HG02571 (cell line): Measurements from ENCODE around the gene PIAS4.
A peak's percentile ranks its signal among the peaks of the same experiment; 100 is the strongest.
"Not testable (repeated sequence)": the region's sequence is repeated elsewhere in the genome, so short reads cannot be mapped to it uniquely, and the experiment has no call there.

Experiments used
- ATAC-seq: cut with Tn5 transposase; IDR thresholded peaks from one replicate; pipeline ENCODE4 v1.9.1; 2021; ENCODE audit warnings: mild to moderate bottlenecking, moderate library complexity; ENCODE audit not compliant: unreplicated experiment

PIAS4 gene

GRCh38 chr19:3990815-3991117 lies 16.8 kb upstream of the PIAS4 start:
- no peak for ATAC-seq

DNA sequence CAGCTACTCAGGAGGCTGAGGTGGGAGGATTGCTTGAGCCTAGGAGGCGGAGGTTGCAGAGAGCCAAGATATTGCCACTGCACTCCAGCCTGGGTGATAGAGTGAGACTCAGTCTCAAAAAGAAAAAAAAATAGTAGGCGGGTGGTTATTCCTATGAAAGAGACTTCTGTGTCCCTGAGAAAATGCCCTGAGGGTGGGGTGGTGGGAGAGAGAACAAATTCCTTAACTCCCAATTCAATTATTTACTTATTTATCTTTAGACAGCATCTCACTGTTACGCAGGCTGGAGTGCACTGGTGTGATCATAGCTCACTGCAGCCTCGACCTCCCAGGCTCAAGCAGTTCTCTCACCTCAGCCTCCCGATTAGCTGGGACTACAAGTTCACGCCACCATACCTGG lies 11.9 kb upstream of the PIAS4 start:
- no peak for ATAC-seq

GRCh38 chr19:3998667-3999412 lies 8.7 kb upstream of the PIAS4 start:
- ATAC-seq, result not testable (repeated sequence)

DNA sequence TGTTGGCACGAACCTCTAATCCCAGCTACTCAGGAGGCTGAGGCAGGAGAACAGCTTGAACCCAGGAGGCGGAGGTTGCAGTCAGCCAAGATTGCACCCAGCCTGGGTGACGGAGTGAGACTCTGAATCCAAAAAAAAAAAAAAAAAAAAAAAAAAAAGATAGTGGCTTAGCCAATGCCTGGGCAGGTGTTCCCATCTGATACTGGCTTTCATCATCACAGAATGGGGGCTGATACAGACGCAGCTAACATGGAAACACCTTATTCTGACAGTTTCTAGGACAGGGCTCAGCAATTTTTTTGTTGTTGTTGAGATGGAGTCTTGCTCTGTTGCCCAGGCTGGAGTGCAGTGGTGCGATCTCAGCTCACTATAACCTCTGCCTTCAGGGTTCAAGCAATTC lies 6.7 kb upstream of the PIAS4 start:
- not testable (repeated sequence) for ATAC-seq

DNA sequence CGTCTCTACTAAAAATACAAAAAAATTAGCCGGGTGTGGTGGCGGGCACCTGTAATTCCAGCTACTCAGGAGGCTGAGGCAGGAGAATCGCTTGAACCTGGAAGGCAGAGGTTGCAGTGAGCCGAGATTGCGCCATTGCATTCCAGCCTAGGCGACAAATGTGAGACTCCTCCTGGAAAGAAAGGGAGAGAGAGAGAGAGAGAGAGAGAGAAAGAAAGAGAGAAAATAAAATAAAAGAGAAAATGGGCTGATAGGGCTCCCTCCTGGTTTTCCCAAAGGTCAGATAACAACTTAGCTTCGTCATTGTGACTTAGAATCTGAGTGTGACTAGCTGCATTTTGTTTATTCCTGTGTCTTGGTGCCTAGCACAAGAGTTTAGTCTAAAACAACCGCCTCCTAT lies 2.1 kb upstream of the PIAS4 start:
- ATAC-seq, result not testable (repeated sequence)

GRCh38 chr19:4007836-4008539 lies 452 bp downstream of the PIAS4 start:
- peak; percentile 25 for ATAC-seq

DNA sequence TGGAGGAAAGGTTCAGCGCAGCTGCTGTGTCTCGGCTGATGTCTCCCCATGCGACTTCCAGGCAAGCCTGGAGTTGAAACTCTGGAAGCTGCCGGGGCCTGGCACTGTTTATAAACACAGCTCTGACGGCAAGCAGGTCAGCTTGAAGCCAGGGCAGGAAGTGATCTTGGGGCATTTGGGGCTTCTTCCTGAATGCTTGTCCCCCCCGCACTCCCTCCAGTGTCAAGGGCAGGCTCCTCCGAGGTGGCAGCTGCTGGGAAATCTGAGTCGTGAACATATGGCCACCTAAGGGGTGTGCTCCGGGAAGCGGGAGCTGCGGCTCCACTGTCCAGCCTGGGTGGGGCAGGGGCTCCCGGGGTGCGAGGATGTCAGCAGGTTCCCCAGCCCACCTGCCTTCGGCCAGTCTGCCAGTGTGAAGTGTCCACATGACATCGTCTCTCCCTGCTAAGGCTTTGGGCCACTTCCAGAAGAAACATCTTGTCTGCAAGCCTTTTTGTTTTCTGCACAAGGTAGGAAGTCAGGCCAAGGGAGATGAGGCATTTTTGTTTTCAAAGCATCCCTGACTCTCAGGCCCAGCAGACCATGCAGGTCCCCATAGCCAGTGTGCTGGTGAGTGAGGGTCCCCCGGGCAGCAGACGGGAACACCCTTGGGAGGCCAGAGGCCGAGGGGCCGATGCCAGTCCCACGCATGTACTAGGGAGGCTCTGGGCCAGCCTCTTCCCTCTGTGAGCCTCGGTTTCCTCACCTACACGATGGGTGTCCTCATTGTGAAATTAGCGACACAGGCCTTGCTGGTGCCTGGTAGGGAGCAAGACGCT lies 2.7 kb downstream of the PIAS4 start:
- ATAC-seq, result no peak

- no peak for ATAC-seq
Observed at GRCh38 chr19:4010808-4011110, 3.2 kb downstream of the PIAS4 start.

DNA sequence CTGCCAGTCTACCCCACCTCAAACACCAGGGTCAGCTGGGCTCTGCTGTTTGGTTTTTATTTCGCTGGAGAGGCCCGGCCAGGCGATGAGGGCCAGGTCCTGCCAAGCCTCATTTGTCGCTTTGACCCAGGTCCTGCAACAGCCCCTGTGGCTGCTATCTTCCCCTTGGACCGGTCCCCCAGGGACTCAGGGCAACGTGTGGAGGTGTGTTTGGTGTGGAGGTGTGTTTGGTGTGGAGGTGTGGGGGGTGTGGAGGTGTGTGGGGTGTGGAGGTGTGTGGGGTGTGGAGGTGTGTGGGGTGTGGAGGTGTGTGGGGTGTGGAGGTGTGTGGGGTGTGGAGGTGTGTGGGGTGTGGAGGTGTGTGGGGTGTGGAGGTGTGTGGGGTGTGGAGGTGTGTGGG lies 3.9 kb downstream of the PIAS4 start:
- not testable (repeated sequence) for ATAC-seq

GRCh38 chr19:4012092-4012974 lies 4.8 kb downstream of the PIAS4 start:
- ATAC-seq, result no peak

GRCh38 chr19:4012975-4013634 lies 5.6 kb downstream of the PIAS4 start:
- ATAC-seq, result no peak

GRCh38 chr19:4013886-4014540 lies 6.5 kb downstream of the PIAS4 start:
- no peak for ATAC-seq

DNA sequence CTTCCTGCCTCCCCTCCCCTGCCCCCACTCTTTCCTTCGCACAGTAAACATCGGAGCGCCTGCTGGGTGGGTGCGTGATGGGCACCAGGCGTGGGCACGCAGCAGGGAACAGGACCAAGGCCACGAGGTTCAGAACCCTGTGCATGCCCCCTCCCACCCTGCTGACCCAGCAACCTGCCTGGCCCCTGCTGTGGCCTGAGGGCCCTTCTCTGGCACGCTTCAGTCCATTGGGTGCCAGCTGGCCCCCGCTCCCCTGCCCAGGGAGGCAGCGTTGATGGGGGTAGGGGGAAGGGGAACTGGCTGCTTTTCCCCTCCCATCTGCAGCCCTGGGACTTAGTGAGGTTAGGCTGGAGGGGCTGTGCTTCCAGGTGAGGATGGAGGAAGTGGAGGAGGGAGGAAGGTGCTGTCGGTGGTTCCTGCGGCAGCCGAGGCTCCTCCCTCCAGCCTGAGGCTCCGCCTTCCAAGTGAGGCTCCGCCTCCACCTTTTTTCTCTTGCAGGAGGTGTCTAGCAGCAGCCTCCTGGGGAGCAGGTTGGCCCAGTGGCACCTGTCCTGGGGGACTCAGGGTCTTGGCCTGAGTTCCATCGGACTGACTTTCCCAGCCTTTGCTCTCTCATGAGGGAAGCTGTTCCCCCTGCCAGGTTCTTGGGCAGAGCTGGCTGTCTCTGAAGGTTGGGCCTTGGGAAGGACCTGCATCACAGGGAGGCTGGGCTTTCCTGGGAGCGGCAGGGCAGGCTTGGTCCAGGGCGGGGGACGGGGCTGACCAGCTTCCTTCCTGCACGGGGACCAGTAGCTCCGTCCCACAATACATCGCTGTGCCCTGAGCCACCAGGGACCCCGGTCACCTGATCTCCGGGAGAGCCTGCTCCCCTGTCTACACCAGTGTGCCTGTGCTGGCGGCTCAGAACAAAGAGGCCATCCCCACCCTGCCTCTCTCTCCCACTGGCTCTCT lies 7.3 kb downstream of the PIAS4 start:
- no peak for ATAC-seq

DNA sequence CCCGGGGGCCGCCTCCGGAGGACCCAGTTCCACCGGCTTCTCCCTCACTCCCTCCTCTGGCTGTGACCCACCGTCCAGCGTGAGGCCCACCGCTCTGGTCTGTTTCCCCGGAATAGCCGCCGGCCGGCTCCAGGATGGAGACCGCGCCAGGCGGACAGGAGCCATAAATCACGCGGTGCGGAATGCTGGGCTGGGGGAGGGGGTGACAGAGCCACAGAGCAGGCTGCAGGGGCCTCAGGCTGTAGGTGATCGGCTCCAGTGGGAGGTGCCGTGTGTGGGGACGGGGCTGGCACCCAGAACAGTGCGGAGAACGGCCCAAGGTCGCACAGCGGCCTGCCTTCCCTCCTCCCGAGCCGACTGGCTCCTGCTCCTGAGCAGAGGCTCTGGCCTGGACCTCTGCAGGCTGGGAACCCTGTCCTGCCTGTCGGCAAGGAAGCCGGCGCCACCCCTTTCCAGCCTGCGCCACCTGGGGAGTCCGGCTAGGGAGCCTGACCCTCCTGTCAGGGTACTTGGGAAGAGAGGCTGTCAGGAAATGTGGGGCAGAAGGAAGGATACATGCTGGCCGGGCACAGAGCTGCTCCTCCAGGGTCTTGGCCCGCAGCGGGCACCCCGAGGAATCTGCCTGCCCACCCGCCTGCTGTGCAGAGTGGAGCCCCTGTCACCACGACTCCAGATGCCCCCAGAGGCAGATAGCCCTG lies 8.3 kb downstream of the PIAS4 start:
- ATAC-seq, result no peak

GRCh38 chr19:4016486-4016885 lies 8.9 kb downstream of the PIAS4 start:
- no peak for ATAC-seq

DNA sequence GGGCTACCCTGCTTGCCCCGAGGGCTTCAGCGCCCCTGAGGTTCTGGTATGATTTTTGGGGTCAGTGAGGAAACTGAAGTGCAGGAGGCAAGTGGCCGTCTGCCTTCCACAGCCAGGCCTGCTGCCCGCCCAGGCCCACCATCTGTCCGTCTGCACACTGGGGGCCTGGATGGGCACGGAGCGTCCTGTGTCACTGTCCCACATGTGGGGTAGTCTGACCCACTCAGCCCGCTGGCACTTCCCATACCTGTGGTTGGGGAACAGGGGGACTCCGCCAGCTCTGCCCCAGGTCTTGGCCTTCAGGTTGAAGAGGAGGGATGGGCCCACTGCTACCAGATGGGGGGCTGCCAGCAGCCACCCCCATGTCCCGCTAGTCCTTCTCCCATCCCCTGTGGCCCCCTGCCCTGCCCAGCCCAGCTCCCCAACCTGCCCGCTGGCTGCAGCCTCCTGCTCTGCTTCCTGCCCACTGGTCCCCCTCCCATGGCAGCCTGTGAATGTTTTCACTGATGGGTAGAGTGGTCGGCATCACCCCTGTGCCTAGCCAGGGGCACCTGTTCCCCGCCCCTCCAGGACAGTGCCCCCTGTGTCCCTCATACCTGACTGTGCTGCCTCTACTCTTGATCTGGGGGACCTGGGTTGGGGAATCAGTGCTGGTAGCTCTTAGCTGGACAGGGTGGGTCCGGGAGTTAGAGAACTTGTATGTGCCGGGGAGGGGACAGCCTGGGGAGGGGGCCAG lies 9.5 kb downstream of the PIAS4 start:
- no peak for ATAC-seq

DNA sequence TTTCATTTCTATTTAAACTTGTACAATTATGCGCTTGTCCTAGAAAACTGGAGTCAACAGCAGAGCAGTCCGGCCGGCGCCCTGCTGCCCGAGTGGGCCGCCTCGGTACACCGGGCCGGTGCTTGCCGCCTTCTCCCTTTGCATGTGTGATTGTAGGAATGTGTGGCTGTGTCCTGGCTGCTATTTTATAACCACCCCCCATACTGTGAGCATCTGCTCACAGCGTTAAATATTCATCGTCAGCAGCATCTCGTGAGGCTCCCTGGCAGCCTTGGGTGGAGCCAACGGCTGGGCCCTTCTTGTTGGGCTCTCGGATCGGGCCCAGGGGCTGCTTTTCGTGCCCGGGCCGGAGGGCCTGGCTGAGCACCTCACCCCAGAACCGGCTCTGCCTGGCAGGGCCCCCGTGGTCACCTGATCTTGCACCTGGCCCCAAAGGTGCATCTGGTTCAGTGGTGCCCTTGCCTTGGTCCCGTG lies 10.6 kb downstream of the PIAS4 start:
- no peak for ATAC-seq
